Glomerular visceral epithelial cell (primary cell): ENCODE data around the gene WHRN.

Source experiments
- DNase-seq: peaks from one replicate; pipeline ENCODE4 v3.0.0-alpha.2; 2016; ENCODE audit errors: extremely low spot score

The WHRN gene

DNA sequence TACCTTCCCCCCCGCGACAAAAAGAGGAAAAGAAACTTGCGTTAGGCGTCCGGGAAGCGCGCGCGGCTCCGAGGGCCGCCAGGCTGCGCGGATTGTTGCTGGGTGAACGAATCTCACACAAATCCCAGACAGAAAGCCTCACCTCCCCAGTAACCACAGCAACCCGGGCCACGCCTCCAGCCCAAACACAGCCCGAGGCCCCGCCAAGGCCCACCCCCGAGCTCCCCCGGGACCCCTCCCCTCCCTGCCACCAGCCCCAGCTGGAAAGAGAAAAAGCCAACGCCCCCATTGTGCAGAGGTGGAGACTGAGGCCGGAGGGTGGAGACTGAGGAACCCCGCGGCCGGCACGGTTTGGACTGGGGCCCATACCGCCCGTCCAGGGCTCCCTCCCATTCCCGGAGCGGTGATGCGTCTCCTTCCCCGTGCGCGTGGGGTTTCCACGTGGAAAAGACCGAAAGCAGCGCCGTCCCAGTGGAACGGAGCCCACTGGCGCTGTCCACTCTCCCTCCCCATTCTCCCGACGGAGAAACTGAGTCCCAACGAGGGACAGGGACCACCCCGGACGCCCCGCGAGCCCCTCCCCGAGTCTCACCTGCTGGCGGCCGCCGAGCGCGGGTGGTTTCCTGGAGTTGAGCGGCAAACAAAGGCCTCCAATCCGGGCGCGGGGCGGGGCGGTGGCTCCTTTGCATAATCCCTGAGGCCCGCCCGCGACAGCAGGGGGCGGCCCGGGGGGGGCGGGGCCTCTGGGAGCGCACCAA lies 107.2 kb downstream of the WHRN start:
- DNase-seq = peak; percentile 95

DNA sequence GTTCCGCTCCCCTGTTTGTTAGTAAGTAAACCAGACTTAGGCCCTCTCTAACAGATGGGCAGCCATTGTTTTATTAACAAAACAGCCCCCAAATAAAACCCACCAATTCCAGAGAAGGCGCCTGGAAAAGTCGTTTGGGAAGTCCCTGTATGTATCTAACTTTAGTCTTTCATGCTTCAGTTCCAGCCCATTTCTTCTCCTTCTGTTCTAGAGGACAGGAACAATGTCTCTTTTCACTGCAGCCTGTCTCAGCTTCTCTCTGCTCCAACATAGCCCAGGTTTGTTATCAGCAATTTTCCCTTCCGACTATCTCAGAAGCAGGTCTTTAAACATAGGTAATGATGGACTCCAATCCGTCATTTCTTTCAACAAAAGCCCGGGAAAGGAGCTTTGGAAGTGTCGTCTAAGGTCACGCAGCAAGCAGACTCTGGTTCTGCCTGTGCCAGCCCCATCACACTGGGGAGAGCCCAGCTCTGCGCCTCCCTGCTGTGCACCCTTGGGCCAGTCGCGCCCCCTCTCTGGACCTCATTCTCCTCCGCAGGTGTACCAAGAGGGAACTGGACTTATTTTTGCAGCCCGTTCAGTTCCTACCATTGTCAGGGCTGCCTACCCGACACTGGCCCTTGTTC lies 107.9 kb downstream of the WHRN start:
- no peak for DNase-seq

DNA sequence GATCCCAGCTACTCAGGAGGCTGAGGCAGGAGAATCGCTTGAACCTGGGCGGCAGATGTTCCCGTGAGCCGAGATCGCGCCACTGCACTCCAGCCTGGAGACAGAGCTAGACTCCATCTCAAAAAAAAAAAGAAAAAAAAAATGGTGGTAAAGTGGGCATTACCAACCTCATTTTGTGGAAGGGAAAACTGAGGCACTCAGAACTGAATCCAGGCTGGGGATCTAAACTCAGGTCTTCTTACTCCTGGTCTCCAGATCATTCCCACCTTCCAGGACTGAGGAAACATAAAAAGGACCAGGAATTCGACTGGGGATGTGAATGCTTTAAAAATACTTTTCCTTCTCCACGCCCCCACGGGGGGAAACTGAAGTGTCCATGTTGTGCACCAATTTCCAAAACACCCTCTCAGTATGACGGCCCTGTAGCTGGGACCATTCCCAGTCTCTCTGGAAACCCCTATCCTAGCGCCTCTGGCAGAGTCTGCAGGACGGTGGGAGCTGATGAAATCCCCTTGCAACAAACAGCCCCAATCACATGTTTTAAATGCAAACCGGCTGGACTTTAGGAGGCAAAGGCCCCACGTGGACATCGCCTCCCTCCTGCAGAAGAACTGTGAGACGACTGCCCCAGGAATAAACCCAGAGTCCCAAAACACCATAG lies 108.6 kb downstream of the WHRN start:
- no peak for DNase-seq

GRCh38 chr9:114395768-114396167 lies 109.5 kb downstream of the WHRN start:
- no peak for DNase-seq

DNA sequence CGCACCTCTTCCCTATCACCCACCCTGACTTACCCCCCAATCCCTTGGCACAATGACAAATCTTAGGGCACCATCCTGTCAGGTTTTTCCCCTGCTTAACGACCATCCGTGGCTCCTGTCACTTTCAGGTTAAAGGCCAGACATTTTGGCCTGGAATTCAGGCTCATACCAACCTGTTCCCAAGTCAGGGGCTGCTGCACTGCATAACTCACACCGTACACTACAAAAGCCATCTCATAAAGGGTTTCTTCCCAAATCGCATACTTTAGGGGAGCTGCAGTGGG lies 110.0 kb downstream of the WHRN start:
- no peak for DNase-seq

- DNase-seq = no peak
Observed at GRCh38 chr9:114394523-114395333, 110.5 kb downstream of the WHRN start.

- no peak for DNase-seq
Observed at GRCh38 chr9:114392749-114393112, 112.5 kb downstream of the WHRN start.

DNA sequence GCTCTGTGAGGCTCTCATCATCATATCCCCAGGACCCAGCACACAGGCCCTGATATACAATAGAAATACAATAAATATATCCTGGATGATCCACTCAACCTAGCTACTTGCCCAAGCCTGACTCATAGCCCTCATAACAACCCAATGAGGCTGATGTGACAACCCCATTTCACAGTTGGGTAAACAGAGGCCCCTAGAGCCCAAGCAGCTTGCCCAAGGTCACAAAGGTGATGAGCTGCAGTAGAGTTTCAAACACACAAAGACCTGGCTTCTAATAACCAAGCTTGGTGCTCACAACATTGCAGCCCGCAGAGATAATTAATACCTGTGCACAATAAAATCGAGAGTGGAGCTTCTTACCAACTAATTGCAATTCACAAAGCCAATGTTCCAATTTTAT lies 114.3 kb downstream of the WHRN start:
- DNase-seq = no peak

DNA sequence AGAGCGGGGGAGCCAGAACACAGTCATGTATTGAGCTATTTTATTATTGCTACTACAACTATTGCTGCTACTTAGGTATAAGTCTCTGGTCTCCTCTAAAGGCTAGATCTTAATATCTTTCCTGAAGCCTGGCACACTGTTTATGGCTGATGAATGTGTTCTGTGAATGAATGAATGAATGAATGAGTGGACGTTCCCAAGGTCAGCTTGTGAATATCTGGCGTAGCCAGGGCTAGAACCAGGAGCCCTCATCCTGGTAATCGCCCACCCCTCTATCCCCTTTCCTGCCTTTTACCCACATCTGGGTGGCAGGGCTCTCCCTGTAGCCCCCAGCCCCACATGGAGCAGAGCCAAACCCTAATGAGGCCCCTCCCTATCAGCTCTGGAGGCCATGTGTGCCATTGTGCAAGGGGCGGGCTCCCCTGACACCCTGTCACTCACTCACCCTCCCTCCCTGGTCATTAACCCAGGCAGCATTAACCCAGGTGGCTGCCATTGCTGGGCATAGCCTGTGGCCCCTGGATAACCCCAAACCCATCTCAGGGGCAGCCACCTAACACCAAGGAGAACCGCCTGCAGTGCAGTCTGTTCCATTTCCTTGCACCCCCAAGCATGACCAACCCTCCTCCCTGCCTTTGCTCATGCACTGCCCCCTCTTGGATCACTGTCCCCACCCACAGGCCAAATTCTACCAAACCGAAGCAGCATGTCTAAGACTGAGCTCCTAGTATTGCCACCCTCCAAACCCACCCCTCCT lies 115.5 kb downstream of the WHRN start:
- DNase-seq = no peak

GRCh38 chr9:114388764-114389375 lies 116.4 kb downstream of the WHRN start:
- DNase-seq = no peak

GRCh38 chr9:114388357-114388682 lies 117.0 kb downstream of the WHRN start:
- DNase-seq = no peak

DNA sequence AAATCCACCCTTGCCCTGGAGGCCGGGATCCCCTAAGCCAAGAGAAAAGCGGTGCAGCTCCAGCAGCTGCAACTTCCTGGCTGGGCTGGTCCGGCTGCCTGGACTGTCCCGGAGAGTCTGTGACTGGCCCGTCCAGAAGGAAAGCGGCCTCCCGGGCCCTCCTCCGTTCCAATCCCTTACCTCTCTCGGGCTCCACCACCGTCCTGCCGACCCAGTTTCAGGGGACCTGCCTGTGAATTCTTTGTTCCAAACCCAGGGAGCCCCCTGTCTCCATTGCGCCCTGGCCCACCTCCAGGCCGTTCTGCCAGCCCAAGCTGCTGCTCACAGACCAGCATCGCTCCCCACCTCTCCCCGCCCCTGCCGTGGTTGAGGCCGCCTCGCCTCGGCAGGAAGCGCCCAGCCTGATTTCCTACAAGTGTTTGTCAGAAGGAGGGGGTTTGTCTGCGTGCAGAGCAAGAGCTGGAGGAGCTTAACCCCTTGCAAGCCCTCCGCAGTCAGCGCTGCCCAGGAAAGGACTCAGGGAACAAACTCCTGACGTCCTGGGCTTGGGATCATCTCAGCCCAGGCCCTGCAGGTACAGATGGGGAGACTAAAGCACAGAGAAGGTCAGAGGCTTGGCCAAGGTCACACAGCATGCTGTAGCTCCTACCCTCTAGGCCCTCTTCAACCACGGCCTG lies 117.5 kb downstream of the WHRN start, which contains the start of gene AKNA:
Gene AKNA (minus strand): TSS at position 303 of the 677 bp plus-strand sequence. CDS start 6,649 bp downstream, outside the sequence.
- DNase-seq = peak; percentile 74

- DNase-seq = peak; percentile 33
Observed at GRCh38 chr9:114386886-114387679, 118.2 kb downstream of the WHRN start.

DNA sequence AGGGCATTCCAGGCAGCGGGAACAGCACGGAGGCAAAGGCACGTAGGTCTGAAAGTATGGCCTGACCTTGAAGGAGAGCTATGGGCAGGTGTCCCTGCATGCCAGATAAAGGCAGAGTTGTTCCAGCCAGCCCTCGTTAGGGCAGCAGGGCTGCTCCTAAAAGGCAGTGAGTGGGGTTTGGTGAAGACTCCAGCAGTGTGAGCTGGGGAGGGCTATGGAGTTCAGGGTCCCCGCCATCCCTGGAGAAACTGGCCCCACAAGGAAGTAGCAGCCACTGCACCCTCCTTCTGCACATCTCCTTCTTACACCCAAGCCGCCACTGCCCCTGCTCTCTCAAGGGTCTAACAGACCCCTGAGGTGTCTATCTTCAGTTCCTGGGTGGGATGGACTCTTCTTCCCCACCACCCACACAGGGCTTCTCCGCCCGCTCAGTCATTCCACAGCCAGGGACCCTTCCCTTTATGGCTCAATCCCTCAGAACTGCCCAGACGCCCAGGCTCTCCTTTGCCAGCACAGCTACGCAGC lies 118.8 kb downstream of the WHRN start:
- no peak for DNase-seq

DNA sequence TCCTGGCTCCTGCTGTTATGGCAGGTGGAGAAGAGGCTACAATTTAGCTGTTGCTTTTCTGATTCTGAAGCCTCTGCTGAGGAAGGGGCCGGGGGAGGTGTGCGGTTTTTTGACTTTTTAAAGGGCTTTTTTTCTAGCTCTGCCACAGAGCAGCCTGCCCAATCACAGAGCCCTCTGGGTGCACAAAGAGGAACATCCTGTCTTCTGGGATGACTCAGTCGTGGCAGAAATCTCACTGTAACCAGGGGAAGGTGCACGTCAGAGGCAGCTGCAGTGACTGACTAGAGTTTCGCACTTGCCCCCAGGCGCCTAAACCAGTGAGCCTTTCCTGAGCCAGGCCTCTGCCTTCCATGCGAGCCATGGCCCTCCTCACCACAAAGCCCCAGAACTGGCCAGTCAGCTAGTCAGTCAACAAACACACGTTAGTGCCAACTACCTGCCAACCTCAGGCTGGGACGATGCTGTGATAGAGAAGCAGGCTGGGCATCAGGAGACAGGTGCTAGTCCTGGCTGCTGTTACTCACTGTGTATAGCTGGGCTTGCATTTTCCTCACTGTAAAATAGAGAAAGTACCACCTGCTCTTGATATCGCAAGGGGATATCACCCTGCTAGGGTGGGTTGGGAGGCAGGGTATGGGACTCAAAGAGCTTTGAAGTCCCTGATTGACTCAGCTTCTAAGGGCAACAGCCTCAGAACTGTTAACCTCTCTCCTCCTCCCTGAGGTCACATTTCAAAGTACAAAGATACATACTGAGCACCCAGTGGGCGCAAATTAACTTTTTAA lies 119.7 kb downstream of the WHRN start:
- peak; percentile 80 for DNase-seq

- DNase-seq = no peak
Observed at GRCh38 chr9:114384836-114385396, 120.4 kb downstream of the WHRN start.

- DNase-seq = no peak
Observed at GRCh38 chr9:114384341-114384740, 120.9 kb downstream of the WHRN start.

DNA sequence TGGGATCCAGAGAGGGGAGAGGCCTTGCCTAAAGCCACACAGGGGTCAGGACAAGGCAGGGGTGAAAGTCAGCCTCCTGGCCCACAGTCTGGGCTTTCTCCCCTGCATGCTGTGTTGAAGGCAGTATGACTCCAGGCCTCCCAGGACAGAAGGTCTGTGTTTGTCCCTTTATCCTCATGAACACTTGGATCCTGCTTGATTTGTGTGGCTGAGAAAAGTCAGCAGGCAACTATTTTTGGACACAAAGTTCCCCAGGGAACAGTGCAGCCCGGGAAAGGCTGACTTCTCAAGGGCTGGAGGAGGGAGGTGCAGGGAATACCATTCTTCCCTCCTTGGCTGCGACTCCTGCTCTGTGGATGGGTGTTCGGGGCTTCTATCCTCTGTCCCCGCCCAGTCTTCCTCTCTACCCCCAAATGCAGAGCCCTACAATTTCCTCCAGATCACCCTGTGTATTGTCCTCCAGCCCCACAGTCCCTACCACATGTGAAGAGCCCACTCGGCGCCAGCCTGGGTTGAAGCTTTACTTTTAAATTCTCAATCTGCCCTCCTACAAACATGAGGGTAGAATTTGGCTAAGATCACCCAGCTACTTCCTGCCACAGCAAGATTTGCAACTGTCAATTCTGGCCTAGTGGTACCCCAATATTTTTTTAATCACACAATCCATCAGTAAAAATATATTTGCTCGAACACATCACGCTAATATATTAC lies 121.6 kb downstream of the WHRN start:
- DNase-seq = no peak
